Mesenchymal stem cell (in vitro differentiated cells and primary cell): ENCODE results near the gene STOM.

Source experiments
- DNase-seq: peaks from one replicate; pipeline ENCODE4 v3.0.0-alpha.2; 2013
- H2AFZ ChIP-seq: one replicate; pipeline ENCODE4 v1.6.1; 2013; ENCODE audit warnings: low read depth, mild to moderate bottlenecking, control low read depth, inconsistent platforms, low read length, moderate library complexity
- H2AK5ac ChIP-seq: 2 replicates; pipeline ENCODE4 v1.6.1; 2013; ENCODE audit warnings: low read length, moderate library complexity, mild to moderate bottlenecking, inconsistent platforms; ENCODE audit not compliant: severe bottlenecking
- H2BK120ac ChIP-seq: one replicate; pipeline ENCODE4 v1.6.1; 2013; ENCODE audit warnings: low read depth, mild to moderate bottlenecking, inconsistent platforms, low read length, moderate library complexity
- H2BK12ac ChIP-seq, 2 experiments: one replicate each; pipeline ENCODE4 v1.6.1; 2013; ENCODE audit warnings: inconsistent platforms in 2 of 2, low read length in 2 of 2, mild to moderate bottlenecking in 2 of 2, moderate library complexity in 2 of 2, control low read depth in 1 of 2
- H2BK15ac ChIP-seq: one replicate; pipeline ENCODE4 v1.6.1; 2013; ENCODE audit warnings: mild to moderate bottlenecking, low read depth, inconsistent platforms; ENCODE audit not compliant: poor library complexity, severe bottlenecking
- H2BK5ac ChIP-seq: 2 replicates; pipeline ENCODE4 v1.6.1; 2013; ENCODE audit warnings: low read depth, mild to moderate bottlenecking, low read length, control low read depth, inconsistent platforms; ENCODE audit not compliant: poor library complexity, severe bottlenecking
- H3K14ac ChIP-seq, 2 experiments: one replicate each; pipeline ENCODE4 v1.6.1; 2013; ENCODE audit warnings: inconsistent platforms in 2 of 2, low read length in 2 of 2, control low read depth in 1 of 2, mild to moderate bottlenecking in 1 of 2, moderate library complexity in 1 of 2
- H3K18ac ChIP-seq, 2 experiments: one replicate each; pipeline ENCODE4 v1.6.1; 2013; ENCODE audit warnings: inconsistent platforms in 2 of 2, low read length in 2 of 2, control low read depth in 1 of 2, low read depth in 1 of 2, mild to moderate bottlenecking in 1 of 2
- H3K23ac ChIP-seq, 2 experiments: one replicate each; pipeline ENCODE4 v1.6.1; 2013; ENCODE audit warnings: inconsistent platforms in 2 of 2, low read length in 2 of 2, mild to moderate bottlenecking in 2 of 2, moderate library complexity in 2 of 2, control low read depth in 1 of 2
- H3K27ac ChIP-seq: 2 replicates; pipeline ENCODE4 v1.5.1; 2013; ENCODE audit warnings: mild to moderate bottlenecking, moderate library complexity, low read length, control low read depth, inconsistent platforms; ENCODE audit not compliant: poor library complexity, severe bottlenecking
- H3K27me3 ChIP-seq, 2 experiments: 2 replicates each; pipeline versions ENCODE4 v1.6.1 to v1.7.0; 2013; ENCODE audit warnings: low read length in 2 of 2, mild to moderate bottlenecking in 2 of 2, moderate library complexity in 2 of 2, control low read depth in 1 of 2, inconsistent platforms in 1 of 2; ENCODE audit not compliant: control insufficient read depth in 1 of 2, insufficient read depth in 1 of 2
- H3K36me3 ChIP-seq, 2 experiments: 2 replicates each; pipeline versions ENCODE4 v1.6.1 to v1.7.0; 2013; ENCODE audit warnings: low read length in 2 of 2, control low read depth in 1 of 2, inconsistent platforms in 1 of 2, low read depth in 1 of 2, mild to moderate bottlenecking in 1 of 2; ENCODE audit not compliant: insufficient read depth in 2 of 2, control insufficient read depth in 1 of 2
- H3K4ac ChIP-seq, 2 experiments: one replicate each; pipeline ENCODE4 v1.6.1; 2013; ENCODE audit warnings: inconsistent platforms in 2 of 2, low read length in 2 of 2, mild to moderate bottlenecking in 2 of 2, moderate library complexity in 2 of 2, control low read depth in 1 of 2, low read depth in 1 of 2
- H3K4me1 ChIP-seq: 2 replicates; pipeline ENCODE4 v1.6.1; 2013; ENCODE audit warnings: low read depth, low read length, control low read depth; ENCODE audit not compliant: control insufficient read depth, insufficient read depth
- H3K4me2 ChIP-seq: 2 replicates; pipeline ENCODE4 v1.6.1; 2013; ENCODE audit warnings: low read length, mild to moderate bottlenecking, inconsistent platforms; ENCODE audit not compliant: poor library complexity, severe bottlenecking
- H3K4me3 ChIP-seq, 2 experiments: 2 replicates each; pipeline versions ENCODE4 v1.5.1 to v1.7.0; 2013; ENCODE audit warnings: low read length in 2 of 2, mild to moderate bottlenecking in 2 of 2, control low read depth in 1 of 2, low read depth in 1 of 2; ENCODE audit not compliant: insufficient read depth in 1 of 2
- H3K79me1 ChIP-seq: replicated peaks from 2 replicates; pipeline ENCODE4 v1.6.1; 2013; ENCODE audit warnings: mild to moderate bottlenecking, control low read depth, low read length, inconsistent platforms; ENCODE audit not compliant: poor library complexity, severe bottlenecking
- H3K9ac ChIP-seq: 2 replicates; pipeline ENCODE4 v1.7.0; 2013; ENCODE audit warnings: mild to moderate bottlenecking, low read length, moderate library complexity
- H3K9me3 ChIP-seq: 2 replicates; pipeline ENCODE4 v1.7.0; 2013; ENCODE audit warnings: mild to moderate bottlenecking, low read length; ENCODE audit not compliant: control insufficient read depth
- H4K8ac ChIP-seq: one replicate; pipeline ENCODE4 v1.6.1; 2013; ENCODE audit warnings: inconsistent platforms, mild to moderate bottlenecking, low read length, moderate library complexity
- H4K91ac ChIP-seq: one replicate; pipeline ENCODE4 v1.6.1; 2013; ENCODE audit warnings: mild to moderate bottlenecking, low read length, inconsistent platforms
- WGBS: methylation state at CpG from one replicate; pipeline ENCODE4 v1.1.7; 2013; ENCODE audit warnings: mixed read lengths; 5-methylcytosine and 5-hydroxymethylcytosine counted together

STOM gene

DNA sequence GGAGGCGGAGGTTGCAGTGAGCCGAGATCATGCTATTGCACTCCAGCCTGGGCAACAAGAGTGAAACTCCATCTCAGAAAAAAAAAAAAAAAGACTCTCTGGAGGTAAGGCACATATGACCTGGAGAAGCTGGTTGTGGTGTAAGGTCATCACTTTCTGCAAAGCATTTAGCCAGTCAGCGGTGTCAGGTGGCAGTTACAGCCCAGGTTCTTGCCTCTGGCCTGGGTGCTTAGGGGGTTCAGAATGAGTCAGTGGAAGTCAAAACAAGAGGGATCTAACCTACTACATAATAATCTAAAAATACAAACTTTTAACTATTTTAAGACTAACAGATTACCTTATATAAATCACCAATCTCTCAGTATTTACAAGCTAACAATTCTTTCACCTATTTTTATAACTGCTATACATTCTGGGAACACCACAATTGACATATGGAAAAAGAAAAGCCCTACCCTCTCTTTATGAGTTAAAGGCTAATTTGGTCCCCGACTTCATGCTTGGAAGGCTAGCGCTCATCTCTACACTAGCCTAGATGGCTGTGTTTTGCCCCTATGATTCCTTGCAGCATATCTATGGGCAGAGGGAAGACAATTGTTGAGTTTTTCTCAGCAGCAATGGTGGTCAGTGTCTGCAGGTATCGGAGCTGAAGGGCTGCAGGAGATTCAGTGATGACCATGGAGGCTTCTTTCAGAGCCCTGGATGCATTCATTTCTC lies 29.2 kb downstream of the STOM start:
- Histone ChIP-seq H3K27me3 (no peaks in the 10 kb centered on the region), H3K23ac (no peak overlapping the region), H3K9ac (no peak overlapping the region), H2BK5ac (no peak overlapping the region), H3K79me1 (no peaks in the 10 kb centered on the region), H2AK5ac (no peak overlapping the region), H3K27ac (no peak overlapping the region), H3K4me1 (no peaks in the 10 kb centered on the region), H3K4ac (no peak overlapping the region), H3K18ac (no peak overlapping the region), H4K91ac (no peak overlapping the region), H3K4me3 (no peak overlapping the region), H2BK15ac (no peak overlapping the region), H3K4me2 (no peak overlapping the region), H2AFZ (no peak overlapping the region), H4K8ac (no peak overlapping the region), H2BK12ac (no peak overlapping the region), H3K9me3 (no peaks in the 10 kb centered on the region), H3K36me3 (peaks cover 0 to 88% of the 10 kb centered on the region in 2 experiments), H2BK120ac (no peak overlapping the region), H3K14ac (no peak overlapping the region)
- no peak for DNase-seq
- WGBS, result 98% methylated on average over 6 of the region's 6 CpGs

DNA sequence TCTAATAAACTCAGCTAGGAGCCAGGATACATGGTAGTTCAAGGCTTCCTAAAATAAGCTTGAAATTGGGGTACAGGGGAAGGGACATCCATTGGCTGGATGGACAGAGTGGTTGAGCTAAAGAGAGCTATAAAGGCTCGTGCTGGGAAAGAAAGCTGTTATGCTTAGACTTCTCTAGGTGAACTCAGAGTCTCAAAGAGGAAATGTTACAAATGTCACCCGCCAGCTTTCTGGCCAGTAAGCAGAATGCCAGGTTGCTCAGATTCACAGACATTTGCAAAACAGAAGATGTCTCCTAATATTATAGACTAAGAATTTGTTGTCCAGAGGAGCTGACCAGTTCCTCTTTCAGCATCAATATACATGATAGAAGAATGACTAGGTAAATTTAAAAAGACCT lies 30.6 kb downstream of the STOM start:
- Histone ChIP-seq H2BK5ac (no peak overlapping the region), H3K4me3 (no peak overlapping the region), H3K9ac (no peak overlapping the region), H2BK12ac (no peak overlapping the region), H2AFZ (no peak overlapping the region), H3K4me1 (no peaks in the 10 kb centered on the region), H2BK120ac (no peak overlapping the region), H2BK15ac (no peak overlapping the region), H3K4me2 (no peak overlapping the region), H3K79me1 (no peaks in the 10 kb centered on the region), H3K23ac (no peak overlapping the region), H4K8ac (no peak overlapping the region), H2AK5ac (no peak overlapping the region), H3K27ac (no peak overlapping the region), H3K18ac (no peak overlapping the region), H3K9me3 (no peaks in the 10 kb centered on the region), H3K36me3 (peaks cover 6 to 85% of the 10 kb centered on the region in 2 experiments), H4K91ac (no peak overlapping the region), H3K27me3 (no peaks in the 10 kb centered on the region), H3K14ac (no peak overlapping the region), H3K4ac (no peak overlapping the region)
- no peak for DNase-seq
- 92% methylated on average over 2 of the region's 2 CpGs for WGBS

DNA sequence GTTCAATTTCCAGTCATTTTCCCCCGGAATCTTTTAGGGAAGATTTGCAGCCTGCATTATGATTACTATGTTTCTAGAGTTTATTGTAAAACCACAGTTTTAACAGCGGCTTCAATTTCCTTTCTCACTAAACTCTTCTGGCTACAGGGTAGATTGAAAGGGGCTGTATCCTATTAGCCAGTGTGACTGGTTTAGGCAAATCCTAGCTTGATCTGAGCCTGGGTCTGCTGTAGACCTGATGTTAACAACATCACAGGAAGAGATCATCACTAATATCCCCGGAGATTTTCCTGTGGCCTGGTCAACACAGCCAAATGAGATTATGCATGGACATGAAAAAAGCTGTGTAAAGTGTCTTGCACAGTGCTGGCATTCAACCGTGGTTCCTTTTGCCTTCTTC lies 33.4 kb downstream of the STOM start:
- no peak overlapping the region for H2BK5ac ChIP-seq
- no peak overlapping the region for H2AK5ac ChIP-seq
- peaks cover 28 to 91% of the 10 kb centered on the region in 2 experiments for H3K36me3 ChIP-seq
- no peak overlapping the region for H3K14ac ChIP-seq
- no peak overlapping the region for H2AFZ ChIP-seq
- H3K27me3 ChIP-seq, result no peaks in the 10 kb centered on the region
- no peaks in the 10 kb centered on the region for H3K9me3 ChIP-seq
- no peak overlapping the region for H3K9ac ChIP-seq
- H2BK120ac ChIP-seq, result no peak overlapping the region
- no peak overlapping the region for H4K91ac ChIP-seq
- H4K8ac ChIP-seq, result no peak overlapping the region
- no peak overlapping the region for H3K23ac ChIP-seq
- peak overlapping the region in 1 of 2 experiments; percentile 44 for H3K4ac ChIP-seq
- no peak overlapping the region for H3K27ac ChIP-seq
- no peak overlapping the region for H3K4me2 ChIP-seq
- no peak overlapping the region for H3K4me3 ChIP-seq
- 96% methylated on average over 2 of the region's 4 CpGs for WGBS
- no peaks in the 10 kb centered on the region for H3K4me1 ChIP-seq
- no peak for DNase-seq
- H3K18ac ChIP-seq, result no peak overlapping the region
- no peak overlapping the region for H2BK12ac ChIP-seq
- H2BK15ac ChIP-seq, result no peak overlapping the region
- H3K79me1 ChIP-seq, result peaks cover 8% of the 10 kb centered on the region

DNA sequence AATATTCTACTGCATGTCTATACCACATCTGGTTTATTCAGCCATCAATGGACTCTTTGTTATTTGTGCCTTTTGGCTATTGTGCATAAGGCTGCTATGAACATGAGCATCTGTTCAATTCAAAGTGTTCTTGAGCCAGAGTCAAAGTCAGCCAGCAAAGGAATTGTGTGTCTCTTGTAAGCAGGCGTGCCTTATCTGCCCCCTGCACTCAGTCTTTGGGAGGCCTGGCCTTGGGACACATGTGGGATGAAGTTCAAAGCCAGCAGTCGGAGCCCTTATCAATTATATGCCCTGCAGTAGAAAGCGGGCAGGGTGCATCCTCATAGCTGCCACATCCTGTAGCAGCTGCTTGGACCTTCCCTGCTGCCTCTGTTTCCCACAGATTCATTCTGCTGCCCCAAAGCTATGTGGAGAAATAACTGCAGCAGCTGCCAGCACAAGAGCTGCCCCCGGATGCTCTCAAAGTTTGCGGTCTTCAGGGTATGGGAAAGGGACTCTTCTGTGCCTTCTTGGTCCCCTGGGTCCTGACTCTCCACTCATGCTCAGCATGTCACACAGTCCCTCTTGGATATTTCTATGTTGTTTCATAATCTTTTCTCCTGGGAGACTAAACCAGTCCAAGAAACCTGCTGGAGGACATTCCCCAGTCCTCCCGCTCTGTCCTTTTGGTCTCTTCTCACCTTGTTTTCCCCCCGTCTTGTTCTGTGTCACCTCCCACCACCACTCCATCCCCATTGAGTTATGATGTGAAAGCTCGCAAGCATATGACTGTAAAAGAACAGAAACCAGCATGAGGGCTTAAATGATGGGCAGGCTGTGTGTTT lies 35.9 kb downstream of the STOM start:
- H3K4me1 ChIP-seq, result no peaks in the 10 kb centered on the region
- no peak overlapping the region for H2BK5ac ChIP-seq
- no peak for DNase-seq
- H2BK120ac ChIP-seq, result no peak overlapping the region
- no peak overlapping the region for H3K4ac ChIP-seq
- H3K27me3 ChIP-seq, result no peaks in the 10 kb centered on the region
- no peak overlapping the region for H2AK5ac ChIP-seq
- no peak overlapping the region for H2AFZ ChIP-seq
- no peak overlapping the region for H3K18ac ChIP-seq
- WGBS, result 96% methylated on average over 7 of the region's 8 CpGs
- H3K27ac ChIP-seq, result no peak overlapping the region
- H3K79me1 ChIP-seq, result peaks cover 16% of the 10 kb centered on the region
- no peak overlapping the region for H3K9ac ChIP-seq
- no peak overlapping the region for H3K4me3 ChIP-seq
- no peak overlapping the region for H2BK12ac ChIP-seq
- no peak overlapping the region for H3K23ac ChIP-seq
- no peak overlapping the region for H4K8ac ChIP-seq
- peaks cover 51 to 93% of the 10 kb centered on the region in 2 experiments for H3K36me3 ChIP-seq
- no peak overlapping the region for H4K91ac ChIP-seq
- H2BK15ac ChIP-seq, result no peak overlapping the region
- H3K9me3 ChIP-seq, result no peaks in the 10 kb centered on the region
- H3K4me2 ChIP-seq, result no peak overlapping the region
- no peak overlapping the region for H3K14ac ChIP-seq
